Measurements from ENCODE around the gene PMF1. TPM values are rescaled to one million over a fixed set of nuclear protein-coding genes. Genes with fewer than 3 reads are reported as not detected.

The PMF1 gene
- total and polyA plus RNA-seq, 2 of the 13 experiments (the other 11 are each of a cell fraction or from before 2014, with no cell fraction given), result 72.5 to 89.0 TPM

GRCh38 chr1:156245451-156246232, 32.8 kb downstream of the PMF1 start (continued):
- TF ChIP-seq ZNF704 (CRISPR knock-in tag; IDR thresholded peaks at IDR 0.05; ENCODE audit: borderline replicate concordance) (no peak), ZFP41 (CRISPR knock-in tag; IDR thresholded peaks at IDR 0.05; ENCODE audit: borderline replicate concordance) (no peak), RFXAP (CRISPR knock-in tag; IDR thresholded peaks at IDR 0.05; ENCODE audit: borderline replicate concordance) (no peak; the same call in 1 of the 2 replicates), TEAD3 (CRISPR knock-in tag; optimal IDR thresholded peaks at IDR 0.05; ENCODE audit: borderline replicate concordance) (no peak), ZNF501 (CRISPR knock-in tag; IDR thresholded peaks at IDR 0.05) (0 out of 2 replicates have a peak, but pooled peaks have one; percentile 34), HOXD1 (CRISPR knock-in tag; IDR thresholded peaks at IDR 0.05) (no peak), CSRNP2 (CRISPR knock-in tag; conservative IDR thresholded peaks at IDR 0.05; ENCODE audit: low read depth) (no peak), ZFP36L1 (CRISPR knock-in tag; IDR thresholded peaks at IDR 0.05) (no peak), ZNF260 (CRISPR knock-in tag; IDR thresholded peaks at IDR 0.05; ENCODE audit: borderline replicate concordance, low read depth) (no peak), IRX3 (CRISPR knock-in tag; IDR thresholded peaks at IDR 0.05; ENCODE audit: borderline replicate concordance, low read depth) (no peak), PITX1 (CRISPR knock-in tag; IDR thresholded peaks at IDR 0.05) (no peak), TOPORS (CRISPR knock-in tag; IDR thresholded peaks at IDR 0.05) (no peak), SAFB2 (CRISPR knock-in tag; IDR thresholded peaks at IDR 0.05; ENCODE audit: borderline replicate concordance, low read depth) (peak; percentile 40; the same call in 1 of the 2 replicates), ZNF3 (CRISPR knock-in tag; IDR thresholded peaks at IDR 0.05) (no peak), RERE (CRISPR knock-in tag; IDR thresholded peaks at IDR 0.05; ENCODE audit: low read depth) (no peak), NBN (conservative IDR thresholded peaks at IDR 0.05) (no peak), DNMT1 (CRISPR knock-in tag; IDR thresholded peaks at IDR 0.05) (no peak), NFIB (CRISPR knock-in tag; IDR thresholded peaks at IDR 0.05; ENCODE audit: borderline replicate concordance) (no peak), MED1 (CRISPR knock-in tag; IDR thresholded peaks at IDR 0.05) (no peak), FOXM1 (CRISPR knock-in tag; IDR thresholded peaks at IDR 0.05) (no peak)

Data from HepG2 (cell line).